Measurements from ENCODE around the gene CD164L2.

CD164L2 gene

DNA sequence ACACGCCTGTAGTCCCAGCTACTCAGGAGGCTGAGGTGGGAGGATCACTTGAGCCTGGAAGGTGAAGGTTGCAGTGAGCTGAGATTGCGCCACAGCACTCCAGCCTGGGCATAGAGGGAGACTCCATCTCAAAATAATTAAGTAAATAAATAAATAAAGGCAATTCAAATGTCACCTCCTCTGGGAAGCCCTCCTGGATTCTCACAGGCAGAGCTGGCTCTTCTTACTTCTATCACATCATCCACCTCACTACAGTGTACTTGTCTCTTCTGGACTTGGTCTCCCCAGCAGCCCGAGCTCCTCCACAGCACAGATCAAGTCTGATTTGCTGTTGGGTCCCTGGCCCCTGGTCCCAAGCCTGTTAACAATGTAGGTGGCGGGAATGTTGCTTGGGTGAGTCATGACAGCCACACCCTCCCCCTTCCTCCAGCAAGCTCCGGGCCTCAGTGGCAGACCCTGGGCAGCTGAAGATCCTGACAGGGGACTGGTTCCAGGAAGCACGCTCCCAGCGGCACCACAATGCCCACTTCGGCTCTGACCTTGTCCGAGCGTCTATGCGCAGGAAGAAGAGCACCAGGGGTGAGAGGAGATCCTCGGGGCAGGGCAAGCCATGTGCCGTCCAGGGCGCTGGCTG lies 36.0 kb downstream of the CD164L2 start (continued):
- TF ChIP-seq, protein P1, sequence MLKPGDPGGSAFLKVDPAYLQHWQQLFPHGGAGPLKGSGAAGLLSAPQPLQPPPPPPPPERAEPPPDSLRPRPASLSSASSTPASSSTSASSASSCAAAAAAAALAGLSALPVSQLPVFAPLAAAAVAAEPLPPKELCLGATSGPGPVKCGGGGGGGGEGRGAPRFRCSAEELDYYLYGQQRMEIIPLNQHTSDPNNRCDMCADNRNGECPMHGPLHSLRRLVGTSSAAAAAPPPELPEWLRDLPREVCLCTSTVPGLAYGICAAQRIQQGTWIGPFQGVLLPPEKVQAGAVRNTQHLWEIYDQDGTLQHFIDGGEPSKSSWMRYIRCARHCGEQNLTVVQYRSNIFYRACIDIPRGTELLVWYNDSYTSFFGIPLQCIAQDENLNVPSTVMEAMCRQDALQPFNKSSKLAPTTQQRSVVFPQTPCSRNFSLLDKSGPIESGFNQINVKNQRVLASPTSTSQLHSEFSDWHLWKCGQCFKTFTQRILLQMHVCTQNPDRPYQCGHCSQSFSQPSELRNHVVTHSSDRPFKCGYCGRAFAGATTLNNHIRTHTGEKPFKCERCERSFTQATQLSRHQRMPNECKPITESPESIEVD (tag by site-specific recombination; IDR thresholded peaks at IDR 0.05): no peak
- TF ChIP-seq ZNF585B (tag by site-specific recombination; IDR thresholded peaks at IDR 0.05) (no peak), ZNF791 (tag by site-specific recombination; IDR thresholded peaks at IDR 0.05) (no peak), ZNF211 (tag by site-specific recombination; IDR thresholded peaks at IDR 0.05; ENCODE audit: low read depth) (no peak), BCL11B (tag by site-specific recombination; IDR thresholded peaks at IDR 0.05; ENCODE audit: low read depth) (no peak), ZNF621 (tag by site-specific recombination; IDR thresholded peaks at IDR 0.05) (no peak), ZNF174 (tag by site-specific recombination; IDR thresholded peaks at IDR 0.05) (no peak), ZNF664 (tag by site-specific recombination; IDR thresholded peaks at IDR 0.05) (no peak), ZFHX2 (tag by site-specific recombination; conservative IDR thresholded peaks at IDR 0.05) (peak; percentile 32; the same call in 1 of the 2 replicates), ZNF37A (tag by site-specific recombination; IDR thresholded peaks at IDR 0.05) (no peak), ZBTB8A (tag by site-specific recombination; IDR thresholded peaks at IDR 0.05) (no peak), ZNF223 (tag by site-specific recombination; IDR thresholded peaks at IDR 0.05) (no peak), ZNF530 (tag by site-specific recombination; IDR thresholded peaks at IDR 0.05; ENCODE audit: low read depth) (no peak)
- TF ChIP-seq, protein P2, sequence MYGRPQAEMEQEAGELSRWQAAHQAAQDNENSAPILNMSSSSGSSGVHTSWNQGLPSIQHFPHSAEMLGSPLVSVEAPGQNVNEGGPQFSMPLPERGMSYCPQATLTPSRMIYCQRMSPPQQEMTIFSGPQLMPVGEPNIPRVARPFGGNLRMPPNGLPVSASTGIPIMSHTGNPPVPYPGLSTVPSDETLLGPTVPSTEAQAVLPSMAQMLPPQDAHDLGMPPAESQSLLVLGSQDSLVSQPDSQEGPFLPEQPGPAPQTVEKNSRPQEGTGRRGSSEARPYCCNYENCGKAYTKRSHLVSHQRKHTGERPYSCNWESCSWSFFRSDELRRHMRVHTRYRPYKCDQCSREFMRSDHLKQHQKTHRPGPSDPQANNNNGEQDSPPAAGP (tag by site-specific recombination; IDR thresholded peaks at IDR 0.05): 0 out of 2 replicates have a peak, but pooled peaks have one; percentile 39
- TF ChIP-seq, protein P3, sequence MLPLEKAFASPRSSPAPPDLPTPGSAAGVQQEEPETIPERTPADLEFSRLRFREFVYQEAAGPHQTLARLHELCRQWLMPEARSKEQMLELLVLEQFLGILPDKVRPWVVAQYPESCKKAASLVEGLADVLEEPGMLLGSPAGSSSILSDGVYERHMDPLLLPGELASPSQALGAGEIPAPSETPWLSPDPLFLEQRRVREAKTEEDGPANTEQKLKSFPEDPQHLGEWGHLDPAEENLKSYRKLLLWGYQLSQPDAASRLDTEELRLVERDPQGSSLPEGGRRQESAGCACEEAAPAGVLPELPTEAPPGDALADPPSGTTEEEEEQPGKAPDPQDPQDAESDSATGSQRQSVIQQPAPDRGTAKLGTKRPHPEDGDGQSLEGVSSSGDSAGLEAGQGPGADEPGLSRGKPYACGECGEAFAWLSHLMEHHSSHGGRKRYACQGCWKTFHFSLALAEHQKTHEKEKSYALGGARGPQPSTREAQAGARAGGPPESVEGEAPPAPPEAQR (tag by site-specific recombination; IDR thresholded peaks at IDR 0.05): no peak

DNA sequence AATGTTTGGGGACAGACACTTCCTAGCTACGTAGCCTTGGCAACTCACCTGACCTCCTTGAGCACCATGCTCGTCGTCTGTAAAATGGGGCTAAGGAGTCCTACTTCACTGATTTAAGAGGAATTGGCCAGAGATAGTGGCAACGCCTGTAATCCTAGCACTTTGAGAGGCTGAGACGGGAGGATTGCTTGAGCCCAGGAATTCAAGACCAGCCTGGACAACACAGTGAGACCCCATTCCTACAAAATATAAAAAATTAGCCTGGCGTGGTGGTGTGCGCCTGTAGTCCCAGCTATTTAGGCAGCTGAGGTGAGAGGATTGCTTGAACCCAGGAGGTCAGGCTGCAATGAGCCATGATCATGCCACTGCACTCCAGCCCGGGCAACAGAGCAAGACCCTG lies 36.8 kb downstream of the CD164L2 start:
- no peak overlapping the region for H3K4me3 ChIP-seq (ENCODE audit: low read depth, low read length)
- TF ChIP-seq, protein P4, sequence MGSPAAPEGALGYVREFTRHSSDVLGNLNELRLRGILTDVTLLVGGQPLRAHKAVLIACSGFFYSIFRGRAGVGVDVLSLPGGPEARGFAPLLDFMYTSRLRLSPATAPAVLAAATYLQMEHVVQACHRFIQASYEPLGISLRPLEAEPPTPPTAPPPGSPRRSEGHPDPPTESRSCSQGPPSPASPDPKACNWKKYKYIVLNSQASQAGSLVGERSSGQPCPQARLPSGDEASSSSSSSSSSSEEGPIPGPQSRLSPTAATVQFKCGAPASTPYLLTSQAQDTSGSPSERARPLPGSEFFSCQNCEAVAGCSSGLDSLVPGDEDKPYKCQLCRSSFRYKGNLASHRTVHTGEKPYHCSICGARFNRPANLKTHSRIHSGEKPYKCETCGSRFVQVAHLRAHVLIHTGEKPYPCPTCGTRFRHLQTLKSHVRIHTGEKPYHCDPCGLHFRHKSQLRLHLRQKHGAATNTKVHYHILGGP (tag by site-specific recombination; IDR thresholded peaks at IDR 0.05): no peak
- peak; percentile 95 for TF ChIP-seq ZNF121 (tag by site-specific recombination; IDR thresholded peaks at IDR 0.05)
- no peaks in the 10 kb centered on the region for H3K9me3 ChIP-seq (ENCODE audit: control insufficient read depth, insufficient read depth, low read depth, low read length)
- H3K27ac ChIP-seq (ENCODE audit: extremely low read depth, low read depth, low read length): no peak overlapping the region
- peaks cover 0 to 11% of the 10 kb centered on the region in 2 experiments; a peak in 1 of 3 replicates for H3K36me3 ChIP-seq (ENCODE audit: control insufficient read depth in 2 of 2, insufficient read depth in 1 of 2, low read length in 2 of 2)
- CTCF ChIA-PET: interaction anchor here (0.8 to 4.7 kb wide), 5 partner anchors 11 to 46 kb away, joined by 5 to 34 read pairs (median 6); partner anchors contain the start of gene MAP3K6
- POLR2A ChIA-PET: interaction anchor here (0.5 to 0.6 kb wide), 2 partner anchors 8 to 38 kb away, joined by 5 to 7 read pairs; no protein-coding TSS in a partner anchor
- peaks cover 6% of the 10 kb centered on the region for H3K4me1 ChIP-seq (ENCODE audit: control insufficient read depth, insufficient read depth, low read length)

DNA sequence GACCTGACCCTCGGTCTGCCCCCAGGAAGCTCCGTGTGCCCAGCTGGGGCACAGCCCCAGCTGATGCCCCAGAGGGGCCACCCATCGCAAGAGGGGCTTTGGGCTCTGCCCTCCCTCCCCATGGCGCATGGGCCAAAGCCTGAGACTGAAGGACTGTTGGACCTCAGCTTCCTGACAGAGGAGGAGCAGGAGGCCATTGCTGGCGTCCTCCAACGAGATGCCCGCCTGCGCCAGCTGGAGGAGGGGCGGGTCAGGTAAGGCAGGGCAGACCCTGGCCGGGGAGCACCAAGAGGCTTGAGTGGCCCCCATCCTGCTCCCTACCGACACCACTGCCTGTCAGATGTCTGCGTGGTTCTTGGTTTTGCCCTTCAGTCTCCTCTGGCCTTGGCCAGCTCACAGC lies 37.9 kb downstream of the CD164L2 start:
- Histone ChIP-seq H3K4me1 (ENCODE audit: control insufficient read depth, insufficient read depth, low read length) (peaks cover 6% of the 10 kb centered on the region), H3K27ac (ENCODE audit: extremely low read depth, low read depth, low read length) (no peak overlapping the region), H3K9me3 (ENCODE audit: control insufficient read depth, insufficient read depth, low read depth, low read length) (no peaks in the 10 kb centered on the region), H3K4me3 (ENCODE audit: low read depth, low read length) (no peak overlapping the region), H3K36me3 (ENCODE audit: control insufficient read depth in 2 of 2, insufficient read depth in 1 of 2, low read length in 2 of 2) (peaks cover 0 to 7% of the 10 kb centered on the region in 2 experiments; a peak in 1 of 3 replicates)
- TF ChIP-seq ZNF791 (tag by site-specific recombination; IDR thresholded peaks at IDR 0.05) (no peak), ZNF292 (tag by site-specific recombination; IDR thresholded peaks at IDR 0.05; ENCODE audit: borderline replicate concordance, low read depth) (no peak), MZF1 (tag by site-specific recombination; IDR thresholded peaks at IDR 0.05; ENCODE audit: borderline replicate concordance) (no peak), SP2 (tag by site-specific recombination; IDR thresholded peaks at IDR 0.05) (no peak), ZNF843 (tag by site-specific recombination; IDR thresholded peaks at IDR 0.05) (no peak), ZBTB20 (tag by site-specific recombination; IDR thresholded peaks at IDR 0.05) (no peak)
- TF ChIP-seq, protein P5, sequence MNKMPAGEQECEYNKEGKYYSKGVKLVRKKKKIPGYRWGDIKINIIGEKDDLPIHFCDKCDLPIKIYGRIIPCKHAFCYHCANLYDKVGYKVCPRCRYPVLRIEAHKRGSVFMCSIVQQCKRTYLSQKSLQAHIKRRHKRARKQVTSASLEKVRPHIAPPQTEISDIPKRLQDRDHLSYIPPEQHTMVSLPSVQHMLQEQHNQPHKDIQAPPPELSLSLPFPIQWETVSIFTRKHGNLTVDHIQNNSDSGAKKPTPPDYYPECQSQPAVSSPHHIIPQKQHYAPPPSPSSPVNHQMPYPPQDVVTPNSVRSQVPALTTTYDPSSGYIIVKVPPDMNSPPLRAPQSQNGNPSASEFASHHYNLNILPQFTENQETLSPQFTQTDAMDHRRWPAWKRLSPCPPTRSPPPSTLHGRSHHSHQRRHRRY (tag by site-specific recombination; IDR thresholded peaks at IDR 0.05): no peak
- TF ChIP-seq, protein P6, sequence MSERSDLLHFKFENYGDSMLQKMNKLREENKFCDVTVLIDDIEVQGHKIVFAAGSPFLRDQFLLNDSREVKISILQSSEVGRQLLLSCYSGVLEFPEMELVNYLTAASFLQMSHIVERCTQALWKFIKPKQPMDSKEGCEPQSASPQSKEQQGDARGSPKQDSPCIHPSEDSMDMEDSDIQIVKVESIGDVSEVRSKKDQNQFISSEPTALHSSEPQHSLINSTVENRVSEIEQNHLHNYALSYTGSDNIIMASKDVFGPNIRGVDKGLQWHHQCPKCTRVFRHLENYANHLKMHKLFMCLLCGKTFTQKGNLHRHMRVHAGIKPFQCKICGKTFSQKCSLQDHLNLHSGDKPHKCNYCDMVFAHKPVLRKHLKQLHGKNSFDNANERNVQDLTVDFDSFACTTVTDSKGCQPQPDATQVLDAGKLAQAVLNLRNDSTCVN (tag by site-specific recombination; optimal IDR thresholded peaks at IDR 0.05): no peak
- POLR2A ChIA-PET: interaction anchor here (0.5 to 0.7 kb wide), 3 partner anchors 214 to 352 kb away, joined by 3 read pairs; partner anchors contain the start of gene TRNP1
- CTCF ChIA-PET: interaction anchor here (1.3 to 4.7 kb wide), 4 partner anchors 12 to 45 kb away, joined by 5 to 34 read pairs (median 8); partner anchors contain the start of gene MAP3K6

Data from HEK293 (cell line).